C4-2B (cell line): ENCODE measurements around the gene CRADD.

ENCODE experiments used
- H3K27ac ChIP-seq: fragments of 450-650 bp; 2 replicates; pipeline ENCODE4 v1.5.1; 2017
- ZFX ChIP-seq: fragments of 450-650 bp; IDR thresholded peaks from 2 replicates; pipeline ENCODE4 v1.6.1; 2017
- TF ChIP-seq, protein P1 (sequence below): fragments of 450-650 bp; conservative IDR thresholded peaks from 2 replicates; pipeline ENCODE4 v1.5.1; 2017; ENCODE audit warnings: mild to moderate bottlenecking

Gene CRADD

DNA sequence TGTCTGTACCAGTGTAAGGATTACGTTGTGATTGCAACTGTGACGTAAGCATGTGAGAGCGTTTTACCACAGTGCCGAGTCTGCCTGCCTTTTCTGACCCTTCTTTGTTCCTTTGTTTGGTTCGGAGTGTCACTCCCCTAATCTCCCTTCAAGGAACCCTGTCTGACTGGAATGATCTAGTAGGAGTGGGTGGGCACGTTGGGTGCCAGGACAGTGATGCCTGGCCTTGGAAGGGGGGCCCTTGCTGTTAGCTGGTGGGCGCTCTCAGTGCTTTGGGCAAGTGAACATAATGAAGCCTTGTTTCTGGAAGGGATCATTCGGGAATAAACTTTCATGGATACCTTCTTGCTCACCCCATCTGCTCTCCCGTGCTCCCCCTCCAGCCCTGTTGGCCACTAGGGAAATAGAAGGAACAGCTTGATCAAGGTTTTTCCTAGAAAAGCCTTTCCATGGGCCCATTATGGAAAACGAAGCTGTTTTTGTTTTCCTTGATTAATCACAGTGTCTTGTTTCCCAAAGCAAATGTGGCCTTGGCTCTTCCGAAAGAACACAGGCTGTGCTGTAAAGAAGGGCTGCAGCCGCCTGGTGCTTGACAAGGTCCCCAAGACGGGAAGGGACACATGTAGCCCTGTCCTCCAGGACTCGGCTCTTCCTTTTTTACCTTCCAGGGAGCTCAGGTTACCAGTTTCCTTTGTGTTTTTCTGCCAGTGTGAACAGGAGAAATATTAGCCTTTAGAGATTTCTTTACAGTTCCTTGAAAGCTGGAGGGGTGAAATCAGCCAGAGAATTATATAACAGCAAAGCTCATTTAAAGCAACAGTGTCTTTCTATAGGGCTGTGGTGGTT, 215.5 kb downstream of the CRADD start:
- TF ChIP-seq, protein P1, sequence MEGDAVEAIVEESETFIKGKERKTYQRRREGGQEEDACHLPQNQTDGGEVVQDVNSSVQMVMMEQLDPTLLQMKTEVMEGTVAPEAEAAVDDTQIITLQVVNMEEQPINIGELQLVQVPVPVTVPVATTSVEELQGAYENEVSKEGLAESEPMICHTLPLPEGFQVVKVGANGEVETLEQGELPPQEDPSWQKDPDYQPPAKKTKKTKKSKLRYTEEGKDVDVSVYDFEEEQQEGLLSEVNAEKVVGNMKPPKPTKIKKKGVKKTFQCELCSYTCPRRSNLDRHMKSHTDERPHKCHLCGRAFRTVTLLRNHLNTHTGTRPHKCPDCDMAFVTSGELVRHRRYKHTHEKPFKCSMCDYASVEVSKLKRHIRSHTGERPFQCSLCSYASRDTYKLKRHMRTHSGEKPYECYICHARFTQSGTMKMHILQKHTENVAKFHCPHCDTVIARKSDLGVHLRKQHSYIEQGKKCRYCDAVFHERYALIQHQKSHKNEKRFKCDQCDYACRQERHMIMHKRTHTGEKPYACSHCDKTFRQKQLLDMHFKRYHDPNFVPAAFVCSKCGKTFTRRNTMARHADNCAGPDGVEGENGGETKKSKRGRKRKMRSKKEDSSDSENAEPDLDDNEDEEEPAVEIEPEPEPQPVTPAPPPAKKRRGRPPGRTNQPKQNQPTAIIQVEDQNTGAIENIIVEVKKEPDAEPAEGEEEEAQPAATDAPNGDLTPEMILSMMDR, result no peak
- no peak for TF ChIP-seq ZFX
- no peak overlapping the region for H3K27ac ChIP-seq

DNA sequence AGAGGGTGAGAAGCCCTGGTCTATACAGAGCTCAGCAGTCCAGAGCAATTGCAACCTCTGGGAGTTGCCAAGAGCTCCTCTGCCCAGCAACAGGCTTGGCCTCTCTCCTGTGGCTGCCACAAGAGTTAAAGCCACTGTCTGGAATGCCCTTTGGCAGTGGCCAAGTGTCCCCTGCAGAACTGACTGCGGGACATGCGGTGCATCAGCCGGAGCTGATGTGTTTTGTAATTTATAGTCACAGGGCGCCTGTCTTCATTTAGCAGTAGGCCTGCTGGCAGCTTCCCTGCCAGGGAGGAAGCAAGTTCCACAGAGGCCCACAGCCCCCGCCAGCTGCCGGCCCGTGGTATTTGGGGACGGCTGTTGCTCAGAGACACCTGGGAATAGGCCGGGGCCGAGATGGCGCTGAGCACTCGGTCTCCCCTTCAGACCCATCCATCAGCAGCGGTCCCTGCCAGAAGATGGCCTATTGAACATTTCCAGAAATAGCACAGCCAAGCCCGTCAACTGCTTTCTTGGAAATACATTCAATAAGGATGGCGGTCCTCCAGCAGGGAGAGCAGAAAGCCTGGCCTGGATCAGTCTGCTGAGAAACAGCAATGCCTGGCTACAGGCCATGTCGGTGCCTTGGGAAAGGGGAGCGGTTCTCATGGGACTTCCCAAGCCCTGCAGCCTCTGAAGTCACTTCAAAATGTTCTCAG, 217.4 kb downstream of the CRADD start:
- TF ChIP-seq ZFX, result no peak
- TF ChIP-seq, protein P1, result no peak

DNA sequence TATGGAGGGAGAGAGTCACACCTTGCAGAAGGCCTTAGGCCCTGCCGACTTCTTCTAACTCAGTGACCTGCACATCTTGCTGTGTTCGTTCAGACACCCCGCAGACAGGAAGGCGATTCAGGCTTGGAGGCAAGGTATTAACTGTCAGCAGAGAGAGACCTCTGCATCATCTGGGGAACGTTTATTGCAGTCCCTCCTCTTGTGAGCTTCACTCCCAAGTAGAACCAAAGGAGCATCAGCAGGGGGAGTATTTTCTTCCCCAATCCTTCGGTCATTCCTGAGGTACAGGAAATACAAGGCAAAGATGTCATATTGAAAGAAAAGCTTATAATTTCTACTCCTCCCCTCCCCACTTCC, 217.9 kb downstream of the CRADD start:
- TF ChIP-seq, protein P1, result no peak
- no peak for TF ChIP-seq ZFX
- H3K27ac ChIP-seq, result no peak overlapping the region

More for the DNA sequence above, 217.4 kb downstream of the CRADD start:
- no peak overlapping the region for H3K27ac ChIP-seq

DNA sequence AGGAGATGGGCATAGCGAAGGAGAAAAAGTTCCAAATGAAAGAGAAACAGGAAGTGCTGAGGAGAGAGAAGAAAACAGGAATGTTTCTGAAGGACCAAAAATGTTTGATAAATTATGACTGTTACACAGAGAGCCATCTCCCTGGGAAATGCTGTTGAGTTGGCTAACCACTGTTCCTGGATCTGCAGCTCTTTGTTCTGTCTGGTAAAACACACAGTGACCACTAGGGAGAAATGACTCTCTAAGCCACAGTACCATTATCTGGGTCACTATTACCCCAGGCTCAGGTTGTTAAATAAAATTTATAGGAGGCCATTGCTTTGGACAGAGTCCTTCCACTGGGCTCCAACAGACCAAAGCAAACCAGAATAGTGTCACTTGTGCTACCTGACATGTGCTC, 219.3 kb downstream of the CRADD start:
- TF ChIP-seq ZFX, result no peak
- TF ChIP-seq, protein P1, result no peak; the same call in 1 of the 2 replicates
- H3K27ac ChIP-seq, result no peak overlapping the region

DNA sequence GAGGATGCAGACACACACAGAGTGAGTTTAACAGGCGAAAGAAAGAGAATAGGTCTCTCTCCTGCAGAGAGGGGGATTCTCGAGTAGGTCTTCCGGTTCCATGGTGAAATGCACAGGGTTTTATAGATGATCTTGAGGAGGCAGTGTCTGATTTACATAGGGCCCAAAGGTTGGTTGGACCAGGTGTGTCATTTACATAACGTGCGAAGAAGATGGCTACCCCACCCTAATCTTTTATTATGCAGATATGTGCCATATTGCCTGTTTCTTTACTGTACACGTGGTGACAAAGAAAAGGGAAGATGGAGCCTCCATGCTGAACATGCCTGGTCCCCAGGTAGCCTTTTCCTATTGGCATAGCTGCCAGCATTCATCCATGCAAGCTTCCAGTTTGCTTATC, 219.8 kb downstream of the CRADD start:
- no peak for TF ChIP-seq ZFX
- TF ChIP-seq, protein P1, result no peak
- no peak overlapping the region for H3K27ac ChIP-seq

DNA sequence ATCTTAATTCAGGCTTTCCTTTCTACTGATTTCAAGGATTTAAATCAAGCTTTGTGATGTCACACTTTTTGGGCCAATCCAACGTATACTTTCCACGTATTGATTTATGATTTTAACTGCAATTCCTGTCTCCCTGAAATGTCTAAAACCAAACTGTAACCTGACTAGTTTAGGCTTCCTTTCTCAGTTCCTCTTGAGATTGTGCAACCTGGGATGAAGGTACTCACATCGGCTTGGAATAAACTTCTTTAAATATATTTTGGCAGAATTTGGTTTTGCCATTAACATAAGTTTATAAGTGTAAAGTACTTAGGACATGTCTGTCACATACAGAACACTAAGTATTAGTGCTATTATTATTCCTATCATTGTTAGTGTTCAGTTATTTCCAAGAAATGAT, 224.6 kb downstream of the CRADD start:
- H3K27ac ChIP-seq, result no peak overlapping the region
- TF ChIP-seq, protein P1, result no peak
- TF ChIP-seq ZFX, result no peak

DNA sequence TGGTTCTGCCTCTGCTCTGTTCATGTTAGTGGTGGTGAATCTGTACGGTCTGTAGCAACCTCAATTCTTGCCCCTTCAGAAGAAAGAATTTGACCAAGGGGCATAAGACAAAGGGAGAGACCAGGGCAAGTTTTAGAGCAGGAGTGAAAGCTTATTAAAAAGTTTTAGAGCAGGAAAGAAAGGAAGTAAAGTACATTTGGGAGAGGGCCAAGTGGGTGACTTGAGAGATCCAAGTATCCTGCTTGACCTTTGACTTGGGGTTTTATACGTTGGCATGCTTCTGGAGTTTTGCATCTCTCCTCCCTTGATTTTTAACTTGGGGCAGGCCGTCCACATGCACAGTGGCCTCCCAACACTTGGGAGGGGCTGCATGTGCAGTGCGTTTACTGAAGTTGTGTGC, 225.0 kb downstream of the CRADD start:
- H3K27ac ChIP-seq, result no peak overlapping the region
- no peak for TF ChIP-seq ZFX
- TF ChIP-seq, protein P1, result no peak
